T-helper 17 cell (primary cell): ENCODE data around the gene CDC42. TPM values are rescaled to one million over a fixed set of nuclear protein-coding genes. Genes with fewer than 3 reads are reported as not detected.

ENCODE experiments used
- ATAC-seq: fragments of 150-1000 bp; cut with Tn5 transposase; 2 replicates; pipeline ENCODE4 v1.10.0; 2021; ENCODE audit warnings: mild to moderate bottlenecking, moderate library complexity
- DNase-seq, 3 donors: peaks; one replicate each; pipeline versions ENCODE4 v3.0.0 to v3.0.0-alpha.2; 2020 to 2021
- H3K9me3 ChIP-seq: one replicate; pipeline ENCODE4 v1.7.0; 2013; ENCODE audit warnings: low read length, mild to moderate bottlenecking; ENCODE audit not compliant: control insufficient read depth, poor library complexity, severe bottlenecking
- H3K27ac Mint-ChIP-seq: one replicate; pipeline ENCODE4 v1.8.0; 2022; ENCODE audit warnings: mild to moderate bottlenecking, moderate library complexity, mixed read lengths
- H3K27me3 Mint-ChIP-seq: one replicate; pipeline ENCODE4 v1.8.0; 2022; ENCODE audit warnings: mixed read lengths
- H3K36me3 Mint-ChIP-seq: one replicate; pipeline ENCODE4 v1.8.0; 2022; ENCODE audit warnings: low read depth, mixed read lengths
- H3K4me1 Mint-ChIP-seq: one replicate; pipeline ENCODE4 v1.8.0; 2022; ENCODE audit warnings: mild to moderate bottlenecking, mixed read lengths
- H3K4me3 Mint-ChIP-seq: one replicate; pipeline ENCODE4 v1.8.0; 2022; ENCODE audit warnings: mild to moderate bottlenecking, moderate library complexity, mixed read lengths
- total RNA-seq, 4 donors: library from RNA in 2 of 4; stranded (reverse) in 2 of 4; gene quantifications; one replicate each; pipeline ENCODE4 v1.2.3 and lab custom pipeline; 2022 to 2026

CDC42 gene
- total RNA-seq, 2 donors from 2014 or later = 371 to 385 TPM

DNA sequence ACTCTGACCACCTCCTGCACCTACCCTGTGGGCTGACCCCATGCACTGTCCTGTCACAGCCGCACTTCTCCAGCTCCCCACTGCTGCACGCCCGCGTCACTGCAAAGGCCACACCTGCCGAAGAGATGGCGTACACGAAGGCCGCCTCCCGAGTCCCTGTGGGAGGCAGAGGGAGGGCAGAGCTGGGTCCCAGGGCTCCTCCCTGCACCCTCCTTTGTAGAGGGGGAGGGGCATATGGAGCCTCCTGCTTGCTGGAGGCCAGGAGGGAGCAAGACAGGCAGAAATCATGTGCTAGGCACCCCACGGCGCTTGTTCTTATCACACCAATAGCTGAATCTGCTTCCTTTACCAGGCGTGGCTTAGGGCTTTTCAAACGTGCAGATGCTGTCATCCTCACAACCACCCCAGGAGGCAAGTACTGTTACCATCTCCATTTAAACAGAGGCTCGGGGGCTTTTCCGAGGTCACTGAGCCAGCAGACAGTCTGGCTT, 69.0 kb downstream of the CDC42 start:
- DNase-seq (no peak), ATAC-seq (no peak)
- Mint-ChIP-seq H3K4me3 (no peak overlapping the region), H3K27me3 (no peaks in the 10 kb centered on the region), H3K4me1 (peaks cover 16% of the 10 kb centered on the region), H3K27ac (peak overlapping the region; percentile 43), H3K36me3 (no peaks in the 10 kb centered on the region)
- no peaks in the 10 kb centered on the region for H3K9me3 ChIP-seq

DNA sequence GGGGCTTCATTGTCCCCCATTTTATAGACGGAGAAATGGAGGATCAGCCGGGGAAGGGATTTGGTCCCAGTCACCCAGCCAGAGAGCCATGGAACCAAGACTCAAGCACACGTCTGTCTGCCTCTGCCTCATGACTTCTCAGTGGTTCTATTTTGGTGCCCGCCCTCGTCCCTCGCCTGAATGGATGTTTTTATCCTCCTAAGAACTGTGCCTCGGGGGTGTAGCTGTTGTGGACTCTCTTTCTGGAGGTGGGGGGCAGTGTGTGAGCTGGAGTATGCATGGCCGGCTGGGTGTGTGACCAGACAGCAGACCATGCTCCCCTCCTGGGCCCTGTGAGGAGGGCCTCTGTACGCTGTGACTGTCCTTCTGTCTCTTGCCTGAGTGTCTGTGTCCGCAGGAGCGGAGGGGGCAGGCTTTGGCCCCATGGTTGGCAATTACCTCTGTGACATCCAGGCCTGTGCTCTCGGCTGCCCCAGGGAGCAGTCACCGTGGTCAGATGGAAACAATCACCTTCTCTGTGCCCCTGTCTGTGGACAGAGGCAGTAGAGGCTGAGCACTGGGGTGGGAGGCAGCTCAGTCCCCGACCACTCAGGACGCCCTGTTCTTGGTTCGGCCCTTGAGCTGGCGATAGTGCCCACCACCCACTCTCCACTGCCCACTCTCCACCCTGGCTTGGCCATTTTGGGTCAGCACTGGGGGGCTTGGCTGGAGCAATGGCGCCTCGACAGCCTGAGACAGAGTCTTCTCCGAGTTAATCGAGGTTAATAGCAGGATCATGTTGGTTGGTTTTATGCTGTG, 70.0 kb downstream of the CDC42 start:
- Mint-ChIP-seq H3K4me1 (peaks cover 18% of the 10 kb centered on the region), H3K36me3 (no peaks in the 10 kb centered on the region), H3K27me3 (no peaks in the 10 kb centered on the region), H3K4me3 (no peak overlapping the region), H3K27ac (peak overlapping the region; percentile 43)
- ATAC-seq (no peak), DNase-seq (no peak)
- no peaks in the 10 kb centered on the region for H3K9me3 ChIP-seq

GRCh38 chr1:22123071-22123390, 70.5 kb downstream of the CDC42 start:
- H3K27me3 Mint-ChIP-seq = no peaks in the 10 kb centered on the region
- peaks cover 18% of the 10 kb centered on the region for H3K4me1 Mint-ChIP-seq
- ATAC-seq (no peak), DNase-seq (no peak)
- no peaks in the 10 kb centered on the region for H3K36me3 Mint-ChIP-seq
- no peak overlapping the region for H3K4me3 Mint-ChIP-seq
- no peaks in the 10 kb centered on the region for H3K9me3 ChIP-seq
- H3K27ac Mint-ChIP-seq = no peak overlapping the region

DNA sequence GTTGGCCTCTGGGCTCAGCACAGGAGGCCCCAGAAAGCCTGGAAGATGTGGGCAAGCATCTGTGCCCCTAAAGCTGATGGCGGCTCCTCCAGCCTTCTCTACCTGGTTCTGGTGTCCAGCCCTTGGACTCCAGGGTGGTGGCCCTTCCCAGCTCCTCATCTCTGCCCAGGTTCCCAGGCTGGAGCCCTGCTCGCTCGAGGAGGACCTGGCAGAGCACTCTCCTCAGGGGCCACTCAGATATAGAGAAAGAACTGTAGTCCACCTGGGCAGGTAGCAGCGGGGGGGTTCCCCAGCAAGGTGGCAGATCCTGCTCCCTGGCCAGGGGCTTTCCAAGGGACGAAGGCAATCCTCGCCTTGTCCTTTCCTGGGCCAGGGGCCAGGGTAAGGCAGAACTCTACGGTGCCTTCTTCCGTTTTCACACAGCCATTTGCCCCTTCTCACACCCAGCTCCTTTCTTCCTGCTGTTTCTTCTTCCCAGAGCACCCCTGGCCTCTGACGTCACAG, 71.4 kb downstream of the CDC42 start:
- peaks cover 17% of the 10 kb centered on the region for H3K4me1 Mint-ChIP-seq

GRCh38 chr1:22124592-22125229, 72.2 kb downstream of the CDC42 start:
- Mint-ChIP-seq H3K27ac (peak overlapping the region; percentile 72), H3K36me3 (no peaks in the 10 kb centered on the region), H3K4me1 (peaks cover 17% of the 10 kb centered on the region), H3K4me3 (no peak overlapping the region), H3K27me3 (no peaks in the 10 kb centered on the region)
- DNase-seq (no peak), ATAC-seq (no peak)
- no peaks in the 10 kb centered on the region for H3K9me3 ChIP-seq

More for the DNA sequence above, 71.4 kb downstream of the CDC42 start:
- no peak overlapping the region for H3K27ac Mint-ChIP-seq
- DNase-seq (no peak), ATAC-seq (no peak)
- H3K27me3 Mint-ChIP-seq = no peaks in the 10 kb centered on the region
- H3K9me3 ChIP-seq = no peaks in the 10 kb centered on the region
- no peaks in the 10 kb centered on the region for H3K36me3 Mint-ChIP-seq
- no peak overlapping the region for H3K4me3 Mint-ChIP-seq

DNA sequence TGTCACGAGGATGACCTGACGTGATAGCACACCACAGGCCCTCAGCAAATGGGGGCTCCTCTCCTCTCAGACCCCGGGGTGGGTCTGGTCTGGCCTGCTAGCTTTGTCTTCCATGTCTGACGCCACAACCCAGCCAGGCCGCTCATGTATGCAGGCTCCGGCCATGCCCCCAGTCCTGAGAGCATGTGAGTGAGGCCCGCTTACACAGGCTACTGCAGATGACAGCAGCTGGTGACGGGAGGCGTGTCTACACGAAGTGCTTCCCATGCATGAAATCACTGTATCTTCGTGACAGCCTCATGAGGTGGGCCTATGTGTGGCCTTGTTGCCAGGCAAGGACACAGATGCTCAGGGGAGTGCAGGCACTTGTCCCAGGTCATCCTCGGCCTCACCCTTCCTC, 74.0 kb downstream of the CDC42 start:
- H3K4me1 Mint-ChIP-seq = peaks cover 14% of the 10 kb centered on the region
- H3K4me3 Mint-ChIP-seq = no peak overlapping the region
- DNase-seq = no peak
- no peaks in the 10 kb centered on the region for H3K9me3 ChIP-seq
- ATAC-seq = no peak
- peak overlapping the region; percentile 63 for H3K27ac Mint-ChIP-seq
- no peaks in the 10 kb centered on the region for H3K27me3 Mint-ChIP-seq
- no peaks in the 10 kb centered on the region for H3K36me3 Mint-ChIP-seq

GRCh38 chr1:22127248-22127647, 74.7 kb downstream of the CDC42 start:
- ATAC-seq (no peak), DNase-seq (no peak)
- no peaks in the 10 kb centered on the region for H3K27me3 Mint-ChIP-seq
- no peaks in the 10 kb centered on the region for H3K9me3 ChIP-seq
- H3K4me1 Mint-ChIP-seq = peaks cover 16% of the 10 kb centered on the region
- no peak overlapping the region for H3K27ac Mint-ChIP-seq
- no peaks in the 10 kb centered on the region for H3K36me3 Mint-ChIP-seq
- H3K4me3 Mint-ChIP-seq = no peak overlapping the region

DNA sequence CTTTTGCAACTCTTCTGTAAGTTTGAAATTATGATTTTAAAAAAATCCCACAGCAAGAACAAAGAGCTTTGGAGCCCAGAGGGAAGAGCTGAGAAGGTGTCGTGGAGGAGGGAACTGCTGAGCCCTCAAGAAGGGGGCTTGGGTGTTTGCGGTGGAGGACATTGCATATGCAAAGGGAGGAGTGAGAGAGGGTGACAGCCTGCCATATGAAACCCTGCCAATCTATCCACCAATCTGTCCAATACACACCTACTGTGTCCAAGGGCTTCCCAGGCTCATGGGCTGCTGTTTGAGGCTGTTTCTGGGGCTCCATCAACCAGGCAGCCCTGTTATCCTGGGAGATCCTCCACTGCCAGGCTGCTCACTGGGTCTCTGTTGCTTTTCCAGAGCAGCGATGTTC, 75.2 kb downstream of the CDC42 start:
- H3K36me3 Mint-ChIP-seq = no peaks in the 10 kb centered on the region

DNA sequence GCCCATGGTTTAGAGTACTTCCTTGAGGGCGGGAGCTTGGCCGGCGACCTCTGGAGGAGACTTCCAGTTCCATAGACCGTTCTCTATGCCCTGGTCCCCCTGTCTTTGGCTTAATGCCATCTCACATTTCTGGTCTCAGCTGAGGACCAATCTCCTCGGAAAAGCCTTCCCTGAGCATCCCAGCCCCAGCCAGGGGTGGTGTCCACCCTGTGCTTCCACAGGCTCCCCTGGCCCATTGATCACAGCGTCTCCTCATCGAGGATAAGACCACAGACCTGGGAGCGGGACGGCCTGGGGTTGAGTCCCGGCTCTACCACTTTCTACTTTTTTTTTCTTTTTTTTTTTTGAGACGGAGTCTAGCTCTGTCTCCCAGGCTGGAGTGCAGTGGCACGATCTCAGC, 75.9 kb downstream of the CDC42 start:
- DNase-seq = no peak
- no peaks in the 10 kb centered on the region for H3K36me3 Mint-ChIP-seq
- peak overlapping the region; percentile 49 for H3K27ac Mint-ChIP-seq
- no peak for ATAC-seq
- no peaks in the 10 kb centered on the region for H3K27me3 Mint-ChIP-seq
- H3K4me3 Mint-ChIP-seq = no peak overlapping the region
- H3K4me1 Mint-ChIP-seq = peaks cover 14% of the 10 kb centered on the region
- no peaks in the 10 kb centered on the region for H3K9me3 ChIP-seq

More for the DNA sequence above, 75.2 kb downstream of the CDC42 start:
- H3K4me1 Mint-ChIP-seq = peaks cover 14% of the 10 kb centered on the region
- DNase-seq (no peak), ATAC-seq (no peak)
- no peak overlapping the region for H3K4me3 Mint-ChIP-seq
- H3K27ac Mint-ChIP-seq = no peak overlapping the region
- no peaks in the 10 kb centered on the region for H3K27me3 Mint-ChIP-seq
- no peaks in the 10 kb centered on the region for H3K9me3 ChIP-seq

- H3K4me1 Mint-ChIP-seq = peaks cover 14% of the 10 kb centered on the region
- H3K27me3 Mint-ChIP-seq = peaks cover under 1% of the 10 kb centered on the region
- no peaks in the 10 kb centered on the region for H3K36me3 Mint-ChIP-seq
- no peak for DNase-seq
- no peak overlapping the region for H3K4me3 Mint-ChIP-seq
- no peaks in the 10 kb centered on the region for H3K9me3 ChIP-seq
- no peak for ATAC-seq
- no peak overlapping the region for H3K27ac Mint-ChIP-seq
Measured at GRCh38 chr1:22129501-22130117, 77.1 kb downstream of the CDC42 start.

- H3K27ac Mint-ChIP-seq = no peak overlapping the region
- peaks cover 13% of the 10 kb centered on the region for H3K4me1 Mint-ChIP-seq
- H3K27me3 Mint-ChIP-seq = peaks cover 7% of the 10 kb centered on the region
- ATAC-seq (no peak), DNase-seq (no peak)
- no peaks in the 10 kb centered on the region for H3K36me3 Mint-ChIP-seq
- H3K9me3 ChIP-seq = no peaks in the 10 kb centered on the region
- H3K4me3 Mint-ChIP-seq = no peak overlapping the region
Measured at GRCh38 chr1:22131062-22131461, 78.6 kb downstream of the CDC42 start.

DNA sequence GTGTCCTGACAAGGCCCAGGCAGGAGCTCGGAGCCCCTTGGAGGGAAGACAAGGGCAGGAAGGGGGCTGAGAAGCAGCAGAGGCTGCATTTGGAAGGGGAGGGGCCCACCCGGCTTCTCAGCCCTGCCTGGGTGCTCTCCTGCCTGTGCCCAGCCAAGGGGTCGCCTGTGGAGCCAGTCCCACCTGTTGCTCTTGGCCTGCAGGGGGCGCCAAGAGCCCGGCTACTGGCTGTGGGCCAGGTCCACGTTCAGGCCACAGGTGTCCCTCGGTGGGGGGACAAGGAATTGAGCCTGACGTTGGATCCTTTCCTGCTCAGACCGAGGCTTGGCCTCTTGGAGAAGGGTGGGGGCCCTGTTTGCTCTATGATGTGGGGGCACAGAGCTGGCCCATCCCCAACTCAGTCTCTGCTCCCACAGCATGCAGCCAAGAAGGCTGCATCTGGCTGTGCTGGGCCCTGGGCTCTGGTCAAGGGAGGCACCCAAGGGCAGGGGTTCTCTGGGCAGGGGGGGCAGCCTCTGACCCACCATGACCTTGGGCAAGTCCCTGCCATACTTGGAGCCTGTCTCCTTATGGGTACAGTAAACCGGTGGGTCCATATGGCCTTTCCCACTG, 79.5 kb downstream of the CDC42 start:
- H3K4me3 Mint-ChIP-seq = no peak overlapping the region
- no peaks in the 10 kb centered on the region for H3K36me3 Mint-ChIP-seq
- peaks cover 12% of the 10 kb centered on the region for H3K4me1 Mint-ChIP-seq
- peak; percentile 59 for ATAC-seq
- peaks cover 7% of the 10 kb centered on the region for H3K27me3 Mint-ChIP-seq
- peak; percentile 34 to 54 (median 50) for DNase-seq
- no peak overlapping the region for H3K27ac Mint-ChIP-seq
- no peaks in the 10 kb centered on the region for H3K9me3 ChIP-seq
